Measurements from ENCODE around the gene TIPARP.
"Not testable (repeated sequence)": the region's sequence is repeated elsewhere in the genome, so short reads cannot be mapped to it uniquely, and the experiment has no call there.

Gene TIPARP

DNA sequence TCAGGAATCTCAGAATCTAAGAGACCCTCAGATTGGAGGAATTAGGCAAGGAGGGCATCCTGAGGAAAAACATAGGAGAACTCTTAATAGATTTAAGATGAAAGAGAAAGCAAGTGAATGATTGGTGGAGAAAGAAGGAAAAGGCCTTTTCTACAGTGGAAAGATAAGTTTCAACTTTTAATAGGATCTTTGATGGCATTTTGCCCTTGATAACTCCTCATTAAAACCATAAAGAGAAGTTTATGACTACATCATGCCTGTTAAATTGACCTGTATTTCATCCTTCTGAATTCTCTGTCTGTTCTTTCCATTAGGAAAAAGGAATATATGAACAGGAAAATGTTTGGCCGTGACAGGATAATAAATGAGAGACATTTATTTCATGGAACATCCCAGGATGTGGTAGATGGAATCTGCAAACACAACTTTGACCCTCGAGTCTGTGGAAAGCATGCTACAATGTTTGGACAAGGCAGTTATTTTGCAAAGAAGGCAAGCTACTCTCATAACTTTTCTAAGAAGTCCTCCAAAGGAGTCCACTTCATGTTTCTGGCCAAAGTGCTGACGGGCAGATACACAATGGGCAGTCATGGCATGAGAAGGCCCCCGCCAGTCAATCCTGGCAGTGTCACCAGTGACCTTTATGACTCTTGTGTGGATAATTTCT, 30.1 kb downstream of the TIPARP start:
- TF ChIP-seq, protein P1, sequence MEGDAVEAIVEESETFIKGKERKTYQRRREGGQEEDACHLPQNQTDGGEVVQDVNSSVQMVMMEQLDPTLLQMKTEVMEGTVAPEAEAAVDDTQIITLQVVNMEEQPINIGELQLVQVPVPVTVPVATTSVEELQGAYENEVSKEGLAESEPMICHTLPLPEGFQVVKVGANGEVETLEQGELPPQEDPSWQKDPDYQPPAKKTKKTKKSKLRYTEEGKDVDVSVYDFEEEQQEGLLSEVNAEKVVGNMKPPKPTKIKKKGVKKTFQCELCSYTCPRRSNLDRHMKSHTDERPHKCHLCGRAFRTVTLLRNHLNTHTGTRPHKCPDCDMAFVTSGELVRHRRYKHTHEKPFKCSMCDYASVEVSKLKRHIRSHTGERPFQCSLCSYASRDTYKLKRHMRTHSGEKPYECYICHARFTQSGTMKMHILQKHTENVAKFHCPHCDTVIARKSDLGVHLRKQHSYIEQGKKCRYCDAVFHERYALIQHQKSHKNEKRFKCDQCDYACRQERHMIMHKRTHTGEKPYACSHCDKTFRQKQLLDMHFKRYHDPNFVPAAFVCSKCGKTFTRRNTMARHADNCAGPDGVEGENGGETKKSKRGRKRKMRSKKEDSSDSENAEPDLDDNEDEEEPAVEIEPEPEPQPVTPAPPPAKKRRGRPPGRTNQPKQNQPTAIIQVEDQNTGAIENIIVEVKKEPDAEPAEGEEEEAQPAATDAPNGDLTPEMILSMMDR (IDR thresholded peaks at IDR 0.05): no peak
- Histone ChIP-seq H3K27ac (no peak overlapping the region), H3K4me3 (no peak overlapping the region)
- DNase-seq (ENCODE audit: low spot score): no peak

DNA sequence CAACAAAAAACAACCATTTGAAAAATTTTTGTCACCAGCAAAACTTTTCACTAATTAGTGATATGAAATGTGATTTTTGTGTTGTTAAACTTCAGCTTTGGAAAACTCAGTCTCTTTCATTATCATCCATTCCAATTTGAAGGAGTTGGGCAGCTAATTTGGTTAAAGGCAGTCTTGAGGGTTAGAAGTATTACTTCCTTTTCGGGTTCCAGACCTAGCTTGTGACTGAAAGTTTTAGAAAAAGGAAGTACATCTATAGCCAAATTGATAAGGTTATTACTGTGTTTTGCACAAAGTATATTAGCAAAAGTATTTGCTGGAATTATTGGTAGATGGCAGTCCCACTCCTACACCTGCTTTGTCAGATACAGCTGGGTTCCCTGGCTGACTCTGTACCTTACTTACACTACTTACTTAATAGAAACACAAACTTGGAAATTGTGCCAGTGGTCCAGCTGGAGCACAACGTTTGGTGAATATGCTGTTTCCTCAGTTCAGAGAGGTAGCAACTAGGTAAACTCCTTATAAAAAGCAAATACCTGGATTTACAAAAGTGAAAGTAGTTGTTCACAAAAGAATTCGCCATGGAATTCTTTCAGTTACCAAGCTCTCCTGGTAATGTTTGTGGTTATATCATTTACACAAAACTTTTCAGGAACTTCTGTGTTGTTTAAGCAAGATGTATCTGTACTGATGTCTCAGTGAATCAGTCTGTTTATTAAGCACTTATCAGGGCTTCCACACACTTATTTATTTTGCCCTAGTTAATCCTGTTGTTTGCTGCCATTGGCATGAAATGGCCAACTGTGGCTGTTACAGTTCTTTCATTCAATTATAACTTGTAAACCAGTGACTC, 31.6 kb downstream of the TIPARP start:
- Histone ChIP-seq H3K27ac (no peak overlapping the region), H3K4me3 (no peak overlapping the region)
- no peak for DNase-seq (ENCODE audit: low spot score)
- TF ChIP-seq, protein P1 (IDR thresholded peaks at IDR 0.05): no peak

DNA sequence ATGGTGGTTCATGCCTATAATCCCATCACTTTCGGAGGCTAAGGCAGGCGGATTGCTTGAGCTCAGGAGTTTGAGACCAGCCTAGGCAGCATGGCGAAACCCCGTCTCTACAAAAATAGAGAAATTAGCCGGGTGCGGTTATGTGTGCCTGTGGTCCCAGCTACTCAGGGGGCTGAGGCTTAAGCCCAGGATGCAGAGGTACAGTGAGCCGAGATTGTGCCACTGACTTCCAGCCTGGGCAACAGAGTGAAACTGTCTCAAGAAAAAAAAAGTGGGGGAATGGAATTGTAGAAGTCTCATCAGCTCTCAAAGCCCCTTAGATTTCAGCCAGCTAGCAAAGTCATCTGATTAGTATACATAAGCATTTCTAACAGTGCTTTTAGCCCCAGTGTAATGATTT, 33.2 kb downstream of the TIPARP start:
- TF ChIP-seq, protein P1 (IDR thresholded peaks at IDR 0.05): no peak
- DNase-seq (ENCODE audit: low spot score): no peak
- Histone ChIP-seq H3K4me3 (no peak overlapping the region), H3K27ac (no peak overlapping the region)

DNA sequence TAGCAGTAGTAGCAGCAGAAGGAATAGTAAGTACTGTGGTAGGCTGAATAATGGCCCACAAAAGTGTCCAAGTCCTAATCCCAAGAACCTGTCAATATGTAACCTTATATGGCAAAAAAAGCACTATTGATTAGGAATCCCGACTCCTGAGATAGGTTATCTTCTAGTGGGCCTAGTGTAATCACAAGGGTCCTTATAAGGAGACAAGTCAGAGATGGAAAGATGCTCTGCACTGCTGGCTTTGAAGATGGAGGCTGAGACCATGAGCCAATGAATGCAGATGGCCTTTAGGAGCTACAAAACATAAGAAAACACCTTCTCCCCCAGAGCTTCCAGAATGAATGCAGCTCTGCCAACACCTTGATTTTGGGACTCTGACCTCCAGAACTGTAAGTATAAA, 36.0 kb downstream of the TIPARP start:
- Histone ChIP-seq H3K4me3 (no peak overlapping the region), H3K27ac (no peak overlapping the region)
- TF ChIP-seq, protein P1 (IDR thresholded peaks at IDR 0.05): no peak
- no peak for DNase-seq (ENCODE audit: low spot score)

DNA sequence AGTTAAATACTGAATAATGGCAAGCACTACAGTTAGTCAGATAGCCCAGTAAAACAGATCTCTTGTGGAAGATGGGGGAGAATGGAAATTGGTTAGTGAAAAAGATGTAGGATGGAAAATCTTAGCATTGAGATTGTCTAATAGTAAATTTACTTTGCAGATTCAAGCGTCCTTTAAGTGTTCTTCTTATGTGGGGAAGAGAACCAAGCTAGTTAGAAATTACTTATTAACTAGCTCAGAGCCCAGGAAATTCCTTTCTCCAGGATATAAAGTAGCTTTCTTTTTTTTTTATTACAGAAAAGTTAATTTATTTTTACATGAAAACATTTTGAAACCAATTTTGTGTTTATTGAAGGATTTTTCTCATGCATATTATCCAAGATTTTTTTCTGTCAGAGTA, 36.7 kb downstream of the TIPARP start:
- DNase-seq (ENCODE audit: low spot score): no peak
- H3K27ac ChIP-seq: no peak overlapping the region

DNA sequence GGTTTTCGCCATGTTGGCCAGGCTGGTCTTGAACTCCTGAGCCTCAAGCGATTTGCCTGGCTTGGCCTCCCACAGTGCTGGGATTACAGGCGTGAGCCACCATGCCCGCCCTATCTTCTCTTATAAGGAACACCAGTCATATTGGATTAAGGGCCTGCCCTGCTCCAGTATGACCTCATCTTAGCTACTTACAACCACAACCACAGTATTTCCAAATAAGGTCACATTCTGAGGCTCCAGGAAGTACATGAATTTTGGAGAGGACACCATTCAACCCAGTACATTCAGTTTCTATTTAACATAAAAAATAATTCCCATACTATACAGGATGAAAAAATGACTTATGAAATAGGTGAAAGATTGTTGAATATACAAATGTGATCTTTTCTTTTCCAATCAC, 37.6 kb downstream of the TIPARP start:
- not testable (repeated sequence) for H3K4me3 ChIP-seq; H3K27ac ChIP-seq; DNase-seq (ENCODE audit: low spot score)

More for the DNA sequence above, 36.7 kb downstream of the TIPARP start:
- no peak overlapping the region for H3K4me3 ChIP-seq
- TF ChIP-seq, protein P1 (IDR thresholded peaks at IDR 0.05): no peak

DNA sequence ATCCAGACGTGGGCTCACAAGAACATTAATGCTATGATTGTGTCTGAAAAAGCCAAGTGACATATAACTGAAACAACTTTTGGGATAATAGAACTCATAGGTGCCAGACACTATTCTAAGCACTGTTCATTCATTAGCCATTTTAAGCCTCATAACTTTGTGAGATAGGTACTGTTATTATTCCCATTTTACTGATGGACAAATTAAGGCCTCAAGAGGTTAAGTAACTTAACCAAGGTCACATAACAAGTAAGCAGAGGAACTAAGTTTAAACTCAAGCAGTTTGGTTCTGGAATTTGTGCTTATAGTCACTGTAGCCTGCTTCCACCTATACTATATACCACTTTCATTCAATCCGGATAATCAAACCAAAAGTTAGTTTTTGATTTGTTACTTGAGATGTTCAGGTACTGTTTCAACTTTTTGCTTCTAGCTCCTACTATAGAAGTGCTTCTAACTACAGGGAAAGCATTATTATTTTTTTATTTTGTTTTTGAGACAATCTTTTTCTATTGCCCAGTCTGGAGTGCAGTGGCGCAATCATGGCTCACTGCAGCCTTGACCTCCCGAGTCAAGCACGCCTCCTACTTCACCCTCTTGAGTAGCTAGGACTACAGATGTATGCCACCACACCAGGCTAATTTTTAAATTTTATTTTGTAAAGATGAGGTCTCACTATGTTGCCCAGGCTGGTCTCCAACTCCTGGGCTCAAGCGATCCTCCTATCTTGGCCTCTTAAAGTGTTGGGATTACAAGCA, 41.9 kb downstream of the TIPARP start:
- no peak overlapping the region for H3K4me3 ChIP-seq
- TF ChIP-seq, protein P1 (IDR thresholded peaks at IDR 0.05): no peak
- H3K27ac ChIP-seq: no peak overlapping the region
- DNase-seq (ENCODE audit: low spot score): no peak
